ENCODE results near the gene IRAK2. TPM values are rescaled to one million over a fixed set of nuclear protein-coding genes. Genes with fewer than 3 reads are reported as not detected.

IRAK2 gene
- total and polyA plus RNA-seq, 12 donors = 2.1 to 8.7 (median 4.9) TPM

DNA sequence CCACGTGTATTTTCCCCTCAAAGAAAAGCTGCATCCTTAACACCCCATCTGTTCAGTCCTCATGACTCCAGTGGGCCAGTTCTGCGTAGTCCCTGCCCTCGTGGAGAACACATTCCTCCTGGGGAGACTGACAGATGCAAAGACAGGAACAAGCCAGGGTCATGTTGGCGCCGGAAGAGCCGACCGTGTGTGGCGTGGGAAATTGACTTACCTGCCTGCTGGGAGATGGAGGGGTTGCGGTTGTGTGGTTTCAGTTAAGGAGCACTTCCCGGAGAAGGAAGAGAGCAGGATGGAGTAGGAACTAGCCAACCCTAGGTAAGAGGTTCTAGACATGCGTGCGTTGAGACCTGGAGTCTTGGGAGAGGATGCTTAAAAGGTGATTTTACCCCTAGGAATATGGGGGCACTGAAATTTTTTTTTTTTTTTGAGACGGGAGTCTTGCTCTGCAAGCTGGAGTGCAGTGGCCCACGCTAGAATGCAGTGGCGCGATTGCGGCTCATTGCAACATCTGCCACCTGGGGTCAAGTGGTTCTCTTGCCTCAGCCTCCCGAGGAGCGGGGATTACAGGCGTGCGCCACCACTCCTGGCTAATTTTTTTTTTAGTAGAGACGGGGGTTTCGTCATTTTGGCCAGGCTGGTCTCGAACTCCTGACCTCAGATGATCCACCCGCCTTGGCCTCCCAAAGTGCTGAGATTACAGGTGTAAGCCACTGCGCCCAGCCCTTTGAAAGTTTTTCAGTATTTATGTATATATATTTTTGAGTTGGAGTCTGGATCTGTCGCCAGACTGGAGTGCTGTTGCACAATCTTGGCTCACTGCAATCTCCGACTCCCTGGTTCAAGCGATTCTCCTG, 21.8 kb upstream of the IRAK2 start:
- H3K27me3 ChIP-seq = no peaks in the 10 kb centered on the region
- H3K27ac ChIP-seq = peak overlapping the region in 3 of 5 donors; percentile 72 to 96 (median 94)
- WGBS, 4 donors = 66 to 78% (median 74%) methylated on average over 22 to 29 of the region's 29 CpGs
- TF ChIP-seq POLR2A (IDR thresholded peaks at IDR 0.05) = no peak
- no peaks in the 10 kb centered on the region for H3K36me3 ChIP-seq (replicated peaks in 1 of 2)
- H3K9me3 ChIP-seq (replicated peaks in 1 of 3) = no peaks in the 10 kb centered on the region
- peak overlapping the region in 2 of 4 donors; percentile 39 to 79 for H3K4me3 ChIP-seq
- peaks cover 18 to 28% of the 10 kb centered on the region in 2 donors for H3K4me1 ChIP-seq (replicated peaks in 1 of 2)
- DNase-seq = peak in 5 of 7 donors; percentile 11 to 53 (median 27)
- intact Hi-C loops (cut with DNase I) = loop anchor here in 1 of 2 donors (10.0 kb wide), 1 partner anchor 298 kb away; the partner anchor contains the start of gene RPUSD3

DNA sequence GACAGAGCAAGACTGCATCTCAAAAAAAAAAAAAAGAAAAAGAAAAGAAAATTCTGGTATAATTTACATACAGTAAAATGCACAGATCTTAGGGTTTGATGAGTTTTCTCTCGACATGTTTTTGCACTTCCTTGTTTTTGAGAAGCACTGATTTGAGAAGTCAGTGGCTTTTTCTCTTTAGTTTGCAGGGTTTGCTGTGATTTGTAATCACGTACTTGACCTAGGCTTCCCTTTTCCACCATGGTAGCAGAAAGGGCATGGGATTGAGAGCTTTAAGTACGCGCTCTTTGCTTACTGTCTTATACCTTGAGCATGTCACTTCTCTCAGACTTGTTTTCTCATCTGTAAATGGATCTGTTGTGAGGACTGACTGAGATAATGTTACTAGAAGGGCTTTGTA, 19.0 kb upstream of the IRAK2 start:
- Histone ChIP-seq H3K4me3 (no peak overlapping the region), H3K36me3 (replicated peaks in 1 of 2) (peaks cover 0 to 21% of the 10 kb centered on the region in 2 donors), H3K27ac (no peak overlapping the region), H3K4me1 (replicated peaks in 1 of 2) (peaks cover 18 to 28% of the 10 kb centered on the region in 2 donors), H3K9me3 (replicated peaks in 1 of 3) (no peaks in the 10 kb centered on the region), H3K27me3 (no peaks in the 10 kb centered on the region)
- 75 to 83% (median 79%) methylated on average over 4 of the region's 4 CpGs for WGBS, 4 donors
- no peak for TF ChIP-seq POLR2A (IDR thresholded peaks at IDR 0.05)
- no peak for DNase-seq
- intact Hi-C loops (cut with DNase I) = loop anchor here in 1 of 2 donors (10.0 kb wide), 1 partner anchor 301 kb away; the partner anchor contains the start of gene RPUSD3

DNA sequence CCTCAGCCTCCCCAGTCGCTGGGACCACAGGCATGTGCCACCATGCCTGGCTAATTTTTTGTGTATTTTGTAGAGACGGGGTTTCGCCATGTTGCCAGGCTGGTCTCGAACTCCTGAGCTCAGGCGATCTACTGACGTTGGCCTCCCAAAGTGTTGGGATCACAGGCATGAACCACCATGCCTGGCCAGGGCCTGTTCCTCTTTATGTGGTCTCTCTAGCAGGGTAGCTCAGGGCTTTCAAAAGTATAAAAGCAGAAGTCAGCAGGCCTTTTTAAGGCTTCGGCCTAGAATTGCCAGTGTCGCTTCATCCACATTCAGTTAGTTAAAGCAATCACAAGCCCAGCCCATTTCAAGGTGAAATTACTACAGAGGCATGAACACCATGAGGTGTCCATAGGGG, 15.5 kb upstream of the IRAK2 start:
- intact Hi-C loops (cut with DNase I) = loop anchor here in 1 of 2 donors (10.0 kb wide), 1 partner anchor 304 kb away; the partner anchor contains the start of gene RPUSD3
- Histone ChIP-seq H3K4me3 (no peak overlapping the region), H3K27me3 (no peaks in the 10 kb centered on the region), H3K36me3 (replicated peaks in 1 of 2) (peaks cover 0 to 50% of the 10 kb centered on the region in 2 donors), H3K9me3 (replicated peaks in 1 of 3) (no peaks in the 10 kb centered on the region), H3K4me1 (replicated peaks in 1 of 2) (peaks cover 0 to 10% of the 10 kb centered on the region in 2 donors), H3K27ac (no peak overlapping the region)
- TF ChIP-seq, protein P1, sequence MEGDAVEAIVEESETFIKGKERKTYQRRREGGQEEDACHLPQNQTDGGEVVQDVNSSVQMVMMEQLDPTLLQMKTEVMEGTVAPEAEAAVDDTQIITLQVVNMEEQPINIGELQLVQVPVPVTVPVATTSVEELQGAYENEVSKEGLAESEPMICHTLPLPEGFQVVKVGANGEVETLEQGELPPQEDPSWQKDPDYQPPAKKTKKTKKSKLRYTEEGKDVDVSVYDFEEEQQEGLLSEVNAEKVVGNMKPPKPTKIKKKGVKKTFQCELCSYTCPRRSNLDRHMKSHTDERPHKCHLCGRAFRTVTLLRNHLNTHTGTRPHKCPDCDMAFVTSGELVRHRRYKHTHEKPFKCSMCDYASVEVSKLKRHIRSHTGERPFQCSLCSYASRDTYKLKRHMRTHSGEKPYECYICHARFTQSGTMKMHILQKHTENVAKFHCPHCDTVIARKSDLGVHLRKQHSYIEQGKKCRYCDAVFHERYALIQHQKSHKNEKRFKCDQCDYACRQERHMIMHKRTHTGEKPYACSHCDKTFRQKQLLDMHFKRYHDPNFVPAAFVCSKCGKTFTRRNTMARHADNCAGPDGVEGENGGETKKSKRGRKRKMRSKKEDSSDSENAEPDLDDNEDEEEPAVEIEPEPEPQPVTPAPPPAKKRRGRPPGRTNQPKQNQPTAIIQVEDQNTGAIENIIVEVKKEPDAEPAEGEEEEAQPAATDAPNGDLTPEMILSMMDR (IDR thresholded peaks at IDR 0.05) = no peak
- TF ChIP-seq POLR2A (IDR thresholded peaks at IDR 0.05) = no peak
- peak in 1 of 7 donors; percentile 16 for DNase-seq
- 84 to 96% (median 90%) methylated on average over 3 to 8 of the region's 8 CpGs for WGBS, 4 donors

DNA sequence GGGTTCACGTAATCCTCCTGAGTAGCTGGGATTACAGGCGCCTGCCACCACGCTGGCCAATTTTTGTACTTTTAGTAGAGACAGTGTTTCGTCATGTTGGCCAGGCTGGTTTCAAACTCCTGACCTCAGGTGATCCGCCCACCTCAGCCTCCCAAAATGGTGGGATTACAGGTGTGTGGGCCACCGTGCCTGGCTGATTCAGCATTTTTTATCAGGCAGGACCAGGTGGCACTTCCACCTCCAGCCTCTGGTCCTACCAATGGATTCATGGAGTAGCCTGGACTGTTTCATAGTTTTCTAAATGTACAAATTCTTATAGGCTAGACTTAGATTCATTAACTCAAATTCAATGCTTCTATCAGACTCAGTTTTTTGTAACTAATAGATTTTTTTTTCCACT, 13.7 kb upstream of the IRAK2 start:
- intact Hi-C loops (cut with DNase I) = no loop called here
- no peak overlapping the region for H3K27ac ChIP-seq
- TF ChIP-seq POLR2A (IDR thresholded peaks at IDR 0.05) = no peak
- TF ChIP-seq, protein P1 (IDR thresholded peaks at IDR 0.05) = no peak
- no peak for DNase-seq
- no peaks in the 10 kb centered on the region for H3K9me3 ChIP-seq (replicated peaks in 1 of 3)
- peaks cover 0 to 50% of the 10 kb centered on the region in 2 donors for H3K36me3 ChIP-seq (replicated peaks in 1 of 2)
- H3K4me3 ChIP-seq = no peak overlapping the region
- WGBS, 4 donors = 73 to 86% (median 78%) methylated on average over 6 of the region's 6 CpGs
- H3K4me1 ChIP-seq (replicated peaks in 1 of 2) = no peaks in the 10 kb centered on the region
- no peaks in the 10 kb centered on the region for H3K27me3 ChIP-seq

DNA sequence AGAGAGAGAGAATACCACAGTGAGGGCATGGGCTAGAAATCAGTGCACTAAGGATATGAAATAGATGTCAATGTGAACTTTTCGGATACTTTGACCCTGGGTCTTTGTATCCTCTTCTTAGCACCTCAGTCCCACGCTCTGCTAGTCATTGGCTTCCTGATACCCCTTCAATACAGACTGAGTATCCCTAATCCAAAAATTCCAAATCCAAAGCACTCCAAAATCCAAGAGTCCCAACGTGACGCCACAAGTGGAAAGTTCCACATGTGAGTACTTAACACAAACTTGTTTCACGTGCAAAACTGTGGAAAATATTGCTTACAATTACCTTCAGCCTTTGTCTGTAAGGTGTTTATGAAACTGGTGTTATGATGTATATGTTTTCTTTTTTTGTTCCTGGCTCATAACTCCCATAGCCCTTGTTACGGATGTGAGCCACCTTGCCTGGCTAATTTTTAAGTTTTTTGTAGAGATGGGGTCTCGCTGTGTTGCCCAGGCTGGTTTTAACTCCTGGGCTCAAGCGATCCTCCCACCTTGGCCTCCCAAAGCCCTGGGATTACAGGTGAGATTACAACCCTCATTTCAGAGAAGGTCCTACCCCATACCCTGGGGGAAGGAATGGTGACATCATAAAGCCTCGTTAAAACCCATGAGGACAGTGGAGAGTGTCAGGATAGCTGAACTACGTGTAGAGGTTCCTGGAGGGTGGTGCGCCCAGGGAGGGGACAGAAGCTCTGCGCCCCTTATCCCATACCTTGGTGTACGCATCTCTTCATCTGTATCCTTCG, 10.2 kb upstream of the IRAK2 start:
- TF ChIP-seq POLR2A (IDR thresholded peaks at IDR 0.05) = no peak
- TF ChIP-seq, protein P1 (IDR thresholded peaks at IDR 0.05) = no peak
- Histone ChIP-seq H3K4me3 (no peak overlapping the region), H3K36me3 (replicated peaks in 1 of 2) (peaks cover 0 to 40% of the 10 kb centered on the region in 2 donors), H3K9me3 (replicated peaks in 1 of 3) (no peaks in the 10 kb centered on the region), H3K27me3 (no peaks in the 10 kb centered on the region), H3K4me1 (replicated peaks in 1 of 2) (no peaks in the 10 kb centered on the region), H3K27ac (no peak overlapping the region)
- WGBS, 4 donors = 90 to 94% (median 93%) methylated on average over 13 to 14 of the region's 14 CpGs
- no peak for DNase-seq
- intact Hi-C loops (cut with DNase I) = no loop called here
